Measurements from ENCODE around the gene PGBD5.

PGBD5 gene

DNA sequence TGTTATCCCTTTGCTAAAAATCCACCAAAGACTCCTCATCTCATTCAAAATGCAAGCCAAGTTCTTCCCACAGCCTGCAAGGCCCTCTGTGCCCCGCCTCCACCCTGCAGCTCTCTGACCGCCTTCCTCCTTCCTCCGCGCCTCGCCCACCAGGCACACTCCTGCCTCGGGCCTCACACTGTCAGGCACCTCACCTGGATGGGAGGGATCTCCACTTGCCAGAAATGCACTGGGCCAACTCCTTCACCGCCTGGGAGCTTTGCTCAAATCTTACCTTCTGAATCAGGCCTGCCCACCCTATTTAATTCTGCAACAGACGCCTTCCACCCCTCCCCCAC, 26.2 kb downstream of the PGBD5 start:
- DNase-seq (ENCODE audit: insufficient read length, low spot score), result no peak

GRCh38 chr1:230399321-230400006, 26.7 kb downstream of the PGBD5 start:
- no peak for DNase-seq (ENCODE audit: insufficient read length, low spot score)
- no peak for FAIRE-seq

More for the DNA sequence above, 26.2 kb downstream of the PGBD5 start:
- no peak for FAIRE-seq

DNA sequence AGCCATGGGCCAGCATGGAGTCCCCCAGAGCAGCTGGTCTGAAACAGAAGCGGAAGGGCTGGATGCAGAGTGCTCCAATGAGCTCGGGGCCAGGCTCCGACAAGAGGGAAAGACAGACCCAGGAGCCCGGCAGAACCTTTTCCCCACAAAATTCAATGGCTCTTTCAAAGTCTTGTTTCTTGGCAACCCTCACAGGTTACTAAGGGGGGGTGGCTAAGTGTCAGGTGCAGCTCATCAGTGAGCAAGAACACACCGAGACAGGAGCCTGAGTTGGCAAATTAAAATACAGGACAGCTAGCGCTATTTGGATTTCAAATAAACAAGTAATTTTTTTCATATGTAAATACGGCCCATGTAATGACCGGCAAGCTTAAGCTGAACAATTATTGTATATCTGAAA, 27.3 kb downstream of the PGBD5 start:
- DNase-seq (ENCODE audit: insufficient read length, low spot score) (no peak), FAIRE-seq (no peak)

DNA sequence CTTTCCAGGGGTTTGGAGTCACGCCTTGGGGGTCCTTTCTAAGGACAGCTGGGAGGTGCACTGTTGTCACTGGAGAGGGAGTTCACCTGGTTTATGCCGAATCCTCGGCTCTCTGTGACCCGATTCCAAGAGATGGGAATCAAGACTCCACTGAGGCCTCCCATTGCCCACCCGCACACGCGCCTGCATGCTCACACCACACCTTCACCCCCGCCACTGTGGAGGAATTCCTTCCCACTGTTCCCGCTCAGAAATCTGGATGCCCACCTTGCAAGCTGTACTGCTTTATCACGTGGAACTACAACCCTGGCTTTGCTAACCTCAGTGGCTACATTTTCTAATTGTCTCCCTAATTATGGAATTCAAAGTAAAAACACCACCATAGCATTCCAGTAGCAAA, 29.2 kb downstream of the PGBD5 start:
- FAIRE-seq, result no peak
- no peak for DNase-seq (ENCODE audit: insufficient read length, low spot score)

DNA sequence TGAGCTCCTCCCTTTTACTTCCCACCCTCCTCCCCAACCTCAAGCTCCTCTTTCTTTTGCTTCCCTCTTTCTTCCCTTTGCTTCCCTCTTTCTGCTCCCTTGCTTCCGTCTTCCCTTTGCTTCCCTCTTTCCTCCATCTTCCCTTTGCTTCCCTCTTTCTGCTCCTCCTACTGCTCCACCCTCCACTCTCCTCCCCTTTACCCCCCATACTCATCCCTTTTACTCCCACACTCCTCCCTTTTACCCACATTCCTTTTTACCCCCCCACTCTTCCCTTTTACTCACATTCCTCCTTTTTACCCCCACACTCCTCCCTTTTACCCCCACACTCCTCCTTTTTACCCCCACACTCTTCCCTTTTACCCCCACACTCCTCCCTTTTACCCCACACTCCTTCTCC, 30.2 kb downstream of the PGBD5 start:
- no peak for DNase-seq (ENCODE audit: insufficient read length, low spot score)
- FAIRE-seq, result no peak

DNA sequence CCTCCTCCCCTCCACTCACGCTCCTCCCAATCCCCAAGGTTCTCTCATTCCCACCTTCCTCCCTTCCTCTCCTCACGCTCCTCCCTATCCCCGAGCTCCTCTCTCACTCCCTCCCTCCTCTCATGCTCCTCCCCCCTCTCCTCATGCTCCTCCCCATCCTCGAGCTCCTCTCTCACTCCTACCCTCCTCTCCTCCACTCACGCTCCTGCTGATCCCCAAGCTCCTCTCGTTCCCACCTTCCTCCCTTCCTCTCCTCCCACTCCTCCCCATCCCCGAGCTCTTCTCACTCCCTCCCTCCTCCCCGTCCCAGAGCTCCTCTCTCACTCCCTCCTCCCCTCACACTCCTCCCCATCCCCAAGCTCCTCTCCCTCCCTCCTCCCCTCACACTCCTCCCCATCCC, 31.4 kb downstream of the PGBD5 start:
- FAIRE-seq (no peak), DNase-seq (ENCODE audit: insufficient read length, low spot score) (no peak)

DNA sequence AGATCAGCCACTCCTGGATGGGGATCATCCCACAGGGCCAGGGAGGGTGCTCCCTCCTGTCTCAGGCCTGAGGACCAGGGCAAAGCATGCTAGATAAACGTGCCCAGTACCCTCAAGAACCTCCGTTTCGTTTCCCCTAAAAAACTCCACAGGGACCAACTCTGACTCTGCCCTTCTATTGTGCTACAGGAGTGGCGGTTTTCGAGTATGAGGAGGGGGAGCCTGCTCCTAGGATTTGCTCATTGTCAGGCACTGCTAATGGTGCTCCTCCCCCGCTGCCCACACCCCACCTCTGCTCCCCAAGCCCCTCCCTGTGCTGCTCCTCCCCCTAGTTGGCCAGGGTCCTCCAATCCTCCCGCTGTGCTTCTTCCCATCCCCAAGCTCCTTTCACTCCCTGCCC, 32.0 kb downstream of the PGBD5 start:
- DNase-seq (ENCODE audit: insufficient read length, low spot score) (no peak), FAIRE-seq (no peak)

DNA sequence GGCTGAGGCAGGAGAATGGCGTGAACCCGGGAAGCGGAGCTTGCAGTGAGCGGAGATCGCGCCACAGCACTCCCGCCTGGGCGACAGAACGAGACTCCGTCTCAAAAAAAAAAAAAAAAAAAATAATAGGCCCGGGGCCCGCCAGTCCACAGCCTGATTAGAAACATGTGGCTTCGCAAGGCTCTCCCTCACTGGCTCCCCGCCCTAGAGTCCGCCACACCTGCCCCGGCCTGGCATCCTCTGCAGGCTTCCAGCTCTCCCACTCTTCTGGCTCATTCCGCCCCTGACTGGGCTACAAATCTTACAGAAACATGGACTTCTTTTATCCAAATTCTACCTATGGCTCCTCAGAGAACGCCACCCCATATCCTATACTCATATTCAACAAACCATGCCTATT, 32.4 kb downstream of the PGBD5 start:
- DNase-seq (ENCODE audit: insufficient read length, low spot score) (no peak), FAIRE-seq (no peak)

- no peak for DNase-seq (ENCODE audit: insufficient read length, low spot score)
- no peak for FAIRE-seq
Observed at GRCh38 chr1:230392920-230393521, 33.1 kb downstream of the PGBD5 start.

DNA sequence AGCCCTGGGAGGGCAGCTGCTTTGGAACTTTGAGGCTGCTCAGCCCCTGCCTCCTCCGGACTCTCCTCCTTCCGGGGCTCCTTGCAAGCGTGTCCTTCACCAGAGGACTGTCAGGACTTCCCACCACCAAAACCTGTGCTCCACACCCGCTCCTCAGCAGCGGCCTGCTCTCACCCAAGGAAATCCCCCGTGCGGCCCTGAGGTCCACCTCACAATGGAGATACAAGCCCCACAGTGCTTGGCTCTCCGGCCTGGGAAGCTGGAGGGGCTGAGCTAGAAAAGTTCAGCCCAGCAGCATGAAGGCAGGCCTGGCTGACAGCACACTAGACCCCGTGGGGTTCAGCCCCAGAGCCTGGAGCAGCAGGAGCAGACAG, 33.6 kb downstream of the PGBD5 start:
- no peak for DNase-seq (ENCODE audit: insufficient read length, low spot score)
- FAIRE-seq, result no peak

GRCh38 chr1:230391776-230392535, 34.2 kb downstream of the PGBD5 start:
- DNase-seq (ENCODE audit: insufficient read length, low spot score) (no peak), FAIRE-seq (no peak)

DNA sequence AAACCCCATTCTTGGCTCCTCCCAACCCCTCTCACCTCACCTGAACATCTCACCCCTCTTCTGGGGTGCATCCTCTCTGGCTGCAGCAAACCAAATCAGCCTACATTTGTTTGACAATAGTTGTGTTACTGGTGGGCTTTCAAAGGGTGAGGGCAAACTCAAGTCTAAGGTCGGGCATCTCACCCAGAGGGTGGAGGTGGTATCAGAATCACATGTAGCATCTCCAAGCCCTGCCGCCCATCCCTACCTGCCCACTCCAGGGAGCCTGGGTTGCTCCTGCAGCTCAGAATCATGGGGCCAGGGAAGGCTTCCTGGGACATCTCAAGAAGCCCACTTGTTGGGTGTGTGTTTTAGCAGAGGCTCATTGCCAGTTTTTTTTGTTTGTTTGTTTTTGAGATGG, 35.8 kb downstream of the PGBD5 start:
- DNase-seq (ENCODE audit: insufficient read length, low spot score) (no peak), FAIRE-seq (no peak)

DNA sequence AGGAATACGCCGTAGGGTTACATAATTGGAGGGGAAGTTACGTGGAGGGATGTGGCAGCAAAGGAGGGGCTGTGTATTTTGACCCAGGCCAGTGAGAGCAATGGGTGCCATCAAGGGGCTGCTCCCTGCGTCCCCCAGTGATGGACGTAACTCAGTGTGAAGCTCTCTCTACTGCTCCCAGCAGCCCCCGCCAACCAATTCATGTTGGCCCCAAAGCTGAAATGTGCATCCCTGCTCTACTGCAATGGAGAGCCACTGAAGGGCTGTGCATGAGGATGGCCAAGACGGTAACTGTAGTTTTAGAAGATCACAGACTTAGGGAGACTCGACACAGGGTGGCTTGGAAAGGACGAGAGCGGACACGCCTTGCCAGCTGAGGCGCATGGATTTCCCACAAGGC, 38.3 kb downstream of the PGBD5 start:
- no peak for FAIRE-seq

DNA sequence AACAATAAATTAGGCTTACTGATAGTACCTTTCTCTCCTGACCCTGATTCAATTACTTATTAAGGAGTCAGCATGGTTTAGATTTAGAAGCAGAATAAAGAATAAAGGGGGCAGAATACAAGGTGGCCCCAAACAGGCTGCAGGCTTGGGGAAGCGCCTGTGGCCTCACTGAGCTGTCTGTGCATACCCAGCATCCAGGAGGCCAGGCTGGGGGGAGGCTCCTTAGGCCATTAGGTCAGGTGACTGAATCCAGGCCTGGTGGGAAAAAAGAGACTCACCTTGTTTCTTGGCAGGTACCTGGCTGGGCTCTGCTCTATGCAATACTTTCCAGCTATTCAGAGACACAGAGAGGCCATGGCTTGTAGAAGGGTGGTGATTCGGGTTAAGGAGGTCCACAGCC, 38.8 kb downstream of the PGBD5 start:
- no peak for FAIRE-seq
- no peak for DNase-seq (ENCODE audit: insufficient read length, low spot score)

More for the DNA sequence above, 38.3 kb downstream of the PGBD5 start:
- no peak for DNase-seq (ENCODE audit: insufficient read length, low spot score)

DNA sequence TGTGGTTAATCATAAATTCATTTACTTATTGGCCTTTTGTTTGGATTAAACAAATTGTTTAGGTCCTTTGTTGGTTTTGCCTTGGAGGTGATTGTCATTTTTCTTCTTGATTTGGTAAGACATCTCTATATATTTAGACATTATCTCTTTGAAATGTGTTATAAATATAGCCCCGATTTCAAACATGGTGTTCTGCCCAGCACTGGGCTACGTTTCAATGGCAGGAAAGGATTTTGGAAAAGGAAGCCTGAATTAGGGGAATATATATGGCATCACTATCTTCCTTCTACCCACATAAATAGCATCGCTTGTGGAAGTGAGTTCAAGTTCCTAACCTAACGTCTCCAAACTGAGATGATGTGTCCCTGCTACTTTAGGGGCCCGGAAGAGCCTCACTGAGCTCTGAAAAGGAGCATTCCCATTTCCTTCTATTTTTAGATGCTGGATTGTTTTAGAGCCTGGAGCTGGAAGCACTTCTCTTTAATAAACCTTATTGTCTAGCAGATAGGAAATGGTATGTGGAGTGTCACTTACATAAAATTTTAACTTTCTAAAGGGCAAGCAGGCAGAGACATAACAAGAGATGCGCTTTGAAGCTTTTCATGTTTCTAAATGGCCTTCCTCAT, 39.4 kb downstream of the PGBD5 start:
- DNase-seq (ENCODE audit: insufficient read length, low spot score), result no peak
- FAIRE-seq, result no peak

DNA sequence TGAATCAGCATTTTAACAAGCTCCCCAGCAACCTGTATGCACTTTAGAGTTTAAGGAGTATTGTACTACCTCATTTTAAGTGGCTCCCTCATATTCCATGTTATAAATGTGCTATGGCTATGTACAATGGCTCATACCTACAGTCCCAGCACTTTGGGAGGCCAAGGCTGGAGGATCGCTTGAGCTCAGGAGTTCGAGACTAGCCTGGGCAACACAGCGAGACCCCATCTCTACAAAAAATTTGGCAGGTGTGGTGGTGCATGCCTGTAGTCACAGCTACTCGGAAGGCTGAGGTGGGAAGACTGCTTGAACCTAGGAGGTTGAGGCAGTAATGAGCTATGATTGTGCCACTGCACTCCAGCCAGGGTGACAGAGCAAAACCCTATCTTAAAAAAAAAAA, 40.2 kb downstream of the PGBD5 start:
- FAIRE-seq (no peak), DNase-seq (ENCODE audit: insufficient read length, low spot score) (no peak)

DNA sequence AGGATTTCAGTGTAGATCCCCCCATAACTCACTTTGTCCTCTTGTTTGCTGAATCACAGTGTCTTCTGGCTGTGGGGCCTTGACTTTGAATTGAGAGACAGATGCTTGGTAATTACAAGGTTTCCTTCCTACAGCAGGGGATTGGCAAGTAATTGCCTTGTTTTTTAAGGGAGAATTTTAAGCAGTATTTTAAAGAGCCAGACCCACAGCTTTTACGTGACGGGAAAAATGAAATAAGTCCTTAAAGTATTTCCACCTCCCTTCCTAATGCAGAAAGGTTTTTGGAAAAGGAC, 41.0 kb downstream of the PGBD5 start:
- FAIRE-seq, result no peak
- DNase-seq (ENCODE audit: insufficient read length, low spot score), result no peak

- DNase-seq (ENCODE audit: insufficient read length, low spot score), result no peak
- FAIRE-seq, result no peak
Observed at GRCh38 chr1:230384380-230385157, 41.6 kb downstream of the PGBD5 start.

GRCh38 chr1:230383425-230383824, 42.7 kb downstream of the PGBD5 start:
- FAIRE-seq (no peak), DNase-seq (ENCODE audit: insufficient read length, low spot score) (no peak)

- DNase-seq (ENCODE audit: insufficient read length, low spot score), result peak; percentile 23
- no peak for FAIRE-seq
Observed at GRCh38 chr1:230382001-230382491, 44.1 kb downstream of the PGBD5 start.

- DNase-seq (ENCODE audit: insufficient read length, low spot score) (no peak), FAIRE-seq (no peak)
Observed at GRCh38 chr1:230381585-230381984, 44.5 kb downstream of the PGBD5 start.

Measured in HTR-8/SVneo (cell line).